HepG2 (cell line): ENCODE results near the gene CENPP. TPM values are rescaled to one million over a fixed set of nuclear protein-coding genes. Genes with fewer than 3 reads are reported as not detected.

Experiments
- BRF2 ChIP-seq: sonication (generic); formaldehyde crosslinking; IDR thresholded peaks from 2 replicates; pipeline ENCODE4 v1.8.1; 2022; ENCODE audit warnings: mild to moderate bottlenecking, missing genetic modification reagents
- CBFB ChIP-seq: sonication (generic); formaldehyde crosslinking; IDR thresholded peaks from 2 replicates; pipeline ENCODE4 v1.4.0; 2020; ENCODE audit warnings: missing genetic modification reagents
- CBX1 ChIP-seq: IDR thresholded peaks from one replicate; pipeline ENCODE4 v1.6.1; 2016; ENCODE audit warnings: antibody characterized with exemption, low read depth
- HDAC6 ChIP-seq: fragments of 200-600 bp; sonication (generic); IDR thresholded peaks from 2 replicates; pipeline ENCODE4 v1.7.0; 2017; ENCODE audit warnings: mild to moderate bottlenecking, antibody characterized with exemption, low read length, low read depth
- KAT7 ChIP-seq: IDR thresholded peaks from 2 replicates; pipeline ENCODE4 v1.6.1; 2018; ENCODE audit warnings: borderline replicate concordance, missing compliant biosample characterization
- NCOA1 ChIP-seq: sonication (generic); formaldehyde crosslinking; IDR thresholded peaks from 2 replicates; pipeline ENCODE4 v1.9.0; 2021; ENCODE audit warnings: missing genetic modification reagents
- SIX1 ChIP-seq: sonication (generic); formaldehyde crosslinking; IDR thresholded peaks from 2 replicates; pipeline ENCODE4 v1.4.0; 2020; ENCODE audit warnings: missing genetic modification reagents, borderline replicate concordance
- TEF ChIP-seq: sonication (generic); formaldehyde crosslinking; IDR thresholded peaks from 2 replicates; pipeline ENCODE4 v1.5.0; 2020; ENCODE audit warnings: missing genetic modification reagents
- TFDP1 ChIP-seq: IDR thresholded peaks from 2 replicates; pipeline ENCODE4 v1.6.1; 2016; ENCODE audit warnings: missing compliant biosample characterization, missing genetic modification reagents, borderline replicate concordance
- TRIM24 ChIP-seq: sonication (generic); formaldehyde crosslinking; IDR thresholded peaks from 2 replicates; pipeline ENCODE4 v1.8.0; 2022; ENCODE audit warnings: mild to moderate bottlenecking, missing genetic modification reagents
- YEATS2 ChIP-seq: sonication (generic); formaldehyde crosslinking; IDR thresholded peaks from 2 replicates; pipeline ENCODE4 v1.4.0; 2020; ENCODE audit warnings: missing genetic modification reagents, borderline replicate concordance
- ZBTB25 ChIP-seq: IDR thresholded peaks from 2 replicates; pipeline ENCODE4 v1.6.1; 2018; ENCODE audit warnings: missing genetic modification reagents
- ZBTB7B ChIP-seq: sonication (generic); formaldehyde crosslinking; IDR thresholded peaks from 2 replicates; pipeline ENCODE4 v1.4.0; 2020; ENCODE audit warnings: missing genetic modification reagents
- ZFP90 ChIP-seq: sonication (generic); formaldehyde crosslinking; IDR thresholded peaks from 2 replicates; pipeline ENCODE4 v1.8.0; 2022; ENCODE audit warnings: missing genetic modification reagents, mild to moderate bottlenecking, inconsistent platforms, borderline replicate concordance
- ZMAT5 ChIP-seq: sonication (generic); formaldehyde crosslinking; IDR thresholded peaks from 2 replicates; pipeline ENCODE4 v1.5.0; 2020; ENCODE audit warnings: mild to moderate bottlenecking, low read depth, missing genetic modification reagents, borderline replicate concordance
- ZNF326 ChIP-seq: sonication (generic); formaldehyde crosslinking; IDR thresholded peaks from 2 replicates; pipeline ENCODE4 v1.4.0; 2020; ENCODE audit warnings: missing genetic modification reagents, borderline replicate concordance
- ZNF382 ChIP-seq: sonication (generic); formaldehyde crosslinking; IDR thresholded peaks from 2 replicates; pipeline ENCODE4 v1.5.0; 2020; ENCODE audit warnings: missing genetic modification reagents, mild to moderate bottlenecking, borderline replicate concordance
- ZNF431 ChIP-seq: sonication (generic); formaldehyde crosslinking; IDR thresholded peaks from 2 replicates; pipeline ENCODE4 v1.9.0; 2022; ENCODE audit warnings: missing genetic modification reagents, low read depth, mild to moderate bottlenecking, borderline replicate concordance
- ZNF546 ChIP-seq: sonication (generic); formaldehyde crosslinking; conservative IDR thresholded peaks from 2 replicates; pipeline ENCODE4 v1.8.1; 2023; ENCODE audit warnings: mild to moderate bottlenecking, missing genetic modification reagents
- ZNF556 ChIP-seq: sonication (generic); formaldehyde crosslinking; IDR thresholded peaks from 2 replicates; pipeline ENCODE4 v1.4.0; 2020; ENCODE audit warnings: mild to moderate bottlenecking, missing genetic modification reagents, borderline replicate concordance
- ZNF816 ChIP-seq: sonication (generic); formaldehyde crosslinking; IDR thresholded peaks from 2 replicates; pipeline ENCODE4 v1.8.0; 2022; ENCODE audit warnings: missing genetic modification reagents, mild to moderate bottlenecking, borderline replicate concordance
- ZNF850 ChIP-seq: sonication (generic); formaldehyde crosslinking; conservative IDR thresholded peaks from 2 replicates; pipeline ENCODE4 v1.9.0; 2021; ENCODE audit warnings: mild to moderate bottlenecking, missing genetic modification reagents
- polyA plus RNA-seq, 8 experiments: library from polyadenylated mRNA; depleted of rRNA in 3 of 8; stranded (reverse) in 7 of 8; unstranded in 1 of 8; fragments of >200 nt; fragmentation: Illumina TruSeq in 4 of 8; extraction: Trizol in 4 of 8; gene quantifications; 2 replicates each; pipeline versions ENCODE4 v1.2.1 to v1.2.3, GENCODE V29; 2011 to 2016; ENCODE audit warnings: low read depth in 4 of 8, missing spikeins in 1 of 8, mixed read lengths in 1 of 8; ENCODE audit not compliant: insufficient read depth in 1 of 8
- total RNA-seq, 5 experiments: library from RNA; depleted of rRNA; stranded (reverse); fragments of >200 nt; fragmentation: Illumina TruSeq; extraction: Trizol; gene quantifications; 2 replicates each; pipeline ENCODE4 v1.2.3, GENCODE V29; 2016; ENCODE audit warnings: low read depth in 1 of 5
- TF ChIP-seq, protein P1 (sequence below): sonication (generic); formaldehyde crosslinking; IDR thresholded peaks from 2 replicates; pipeline ENCODE4 v1.8.0; 2022; ENCODE audit warnings: missing genetic modification reagents, mild to moderate bottlenecking, inconsistent platforms, borderline replicate concordance

CENPP gene
- total and polyA plus RNA-seq, 2 of the 13 experiments (the other 11 are each of a cell fraction or from before 2014, with no cell fraction given) = 2.0 to 11.4 TPM

- TF ChIP-seq ZMAT5 = no peak
- peak; percentile 87 for TF ChIP-seq CBFB
- TF ChIP-seq TFDP1 (CRISPR knock-in tag) = peak; percentile 95
- peak; percentile 86 for TF ChIP-seq ZBTB25 (CRISPR knock-in tag)
- no peak for TF ChIP-seq ZNF850
- peak; percentile 92; the same call in 1 of the 2 replicates for TF ChIP-seq ZNF431 (CRISPR knock-in tag)
- TF ChIP-seq ZNF556 = peak; percentile 88
- peak; percentile 80 for TF ChIP-seq ZBTB7B
- TF ChIP-seq, protein P1, sequence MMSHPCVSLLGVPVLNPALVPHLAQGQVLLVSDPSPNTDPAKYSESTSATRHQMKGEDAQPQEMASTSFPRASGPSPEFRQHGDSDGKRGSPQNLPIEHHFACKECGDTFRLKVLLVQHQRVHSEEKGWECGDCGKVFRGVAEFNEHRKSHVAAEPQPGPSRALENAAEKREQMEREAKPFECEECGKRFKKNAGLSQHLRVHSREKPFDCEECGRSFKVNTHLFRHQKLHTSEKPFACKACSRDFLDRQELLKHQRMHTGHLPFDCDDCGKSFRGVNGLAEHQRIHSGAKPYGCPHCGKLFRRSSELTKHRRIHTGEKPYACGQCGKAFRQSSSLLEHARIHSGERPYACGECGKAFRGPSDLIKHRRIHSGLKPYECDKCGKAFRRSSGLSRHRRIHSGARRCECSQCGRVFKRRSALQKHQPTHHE (CRISPR knock-in tag) = peak; percentile 91; the same call in 1 of the 2 replicates
- TF ChIP-seq ZNF546 (CRISPR knock-in tag) = peak; percentile 82; the same call in 1 of the 2 replicates
- peak; percentile 73; the same call in 1 of the 2 replicates for TF ChIP-seq ZNF816 (CRISPR knock-in tag)
- peak; percentile 27; the same call in 1 of the 2 replicates for TF ChIP-seq SIX1 (CRISPR knock-in tag)
- TF ChIP-seq HDAC6 = no peak
- TF ChIP-seq TRIM24 = no peak
- no peak for TF ChIP-seq ZNF326
- peak; percentile 97 for TF ChIP-seq YEATS2 (CRISPR knock-in tag)
- no peak for TF ChIP-seq ZNF382 (CRISPR knock-in tag)
- peak; percentile 98 for TF ChIP-seq ZFP90 (CRISPR knock-in tag)
- peak; percentile 78; the same call in 1 of the 2 replicates for TF ChIP-seq TEF (CRISPR knock-in tag)
- peak; percentile 16 for TF ChIP-seq CBX1
- TF ChIP-seq BRF2 (CRISPR knock-in tag) = peak; percentile 79; the same call in 1 of the 2 replicates
- TF ChIP-seq KAT7 = peak; percentile 90; the same call in 1 of the 2 replicates
- peak; percentile 81; the same call in 1 of the 2 replicates for TF ChIP-seq NCOA1 (CRISPR knock-in tag)
Observed at GRCh38 chr9:92293452-92294296, 32.1 kb upstream of the CENPP start, which contains the start of gene IARS1 (continued).
